OCI-LY7 (cell line): ENCODE results near the gene ASPRV1. TPM values are rescaled to one million over a fixed set of nuclear protein-coding genes. Genes with fewer than 3 reads are reported as not detected.

Experiments used
- BruUV-seq: library from RNA; stranded (reverse); fragments of 400-500 nt; replicated peaks from 2 replicates; lab custom pipeline; 2021; lab: Mats Ljungman, UMichigan
- CTCF ChIA-PET: fragments of 300-600 bp; sonication (Branson Sonifier 250); formaldehyde crosslinking; loops from one replicate; lab custom pipeline; 2022; ENCODE audit warnings: antibody characterized with exemption; ENCODE audit not compliant: unreplicated experiment; lab: Charles Lee
- POLR2A ChIA-PET: fragments of 300-600 bp; sonication (Branson Sonifier 250); formaldehyde crosslinking; loops from one replicate; lab custom pipeline; 2022; ENCODE audit warnings: antibody characterized with exemption; lab: Charles Lee
- DNase-seq: peaks from one replicate; pipeline ENCODE4 v3.0.0-alpha.2; 2015; ENCODE audit warnings: low spot score
- H2AFZ ChIP-seq: fragments of 200-600 bp; sonication (generic), shearing (Covaris generic); 2 replicates; pipeline ENCODE4 v1.6.1; 2014; ENCODE audit warnings: mild to moderate bottlenecking, antibody characterized with exemption, low read length, moderate library complexity
- H3K27ac ChIP-seq: fragments of 200-600 bp; sonication (generic); 2 replicates; pipeline ENCODE4 v1.5.1; 2014; ENCODE audit warnings: mixed run types, low read depth, mild to moderate bottlenecking, moderate library complexity, low read length, inconsistent platforms; ENCODE audit not compliant: poor library complexity, severe bottlenecking
- H3K36me3 ChIP-seq: fragments of 200-600 bp; sonication (generic); 2 replicates; pipeline ENCODE4 v1.6.1; 2014; ENCODE audit warnings: mild to moderate bottlenecking, antibody characterized with exemption, low read length, moderate library complexity, mixed read lengths; ENCODE audit not compliant: insufficient read depth
- H3K4me1 ChIP-seq: fragments of 200-600 bp; sonication (generic); 2 replicates; pipeline ENCODE4 v1.5.1; 2014; ENCODE audit warnings: mild to moderate bottlenecking, low read length; ENCODE audit not compliant: insufficient read depth, poor library complexity, severe bottlenecking
- H3K4me2 ChIP-seq: fragments of 200-600 bp; sonication (generic); 2 replicates; pipeline ENCODE4 v1.6.1; 2014; ENCODE audit warnings: mild to moderate bottlenecking, low read length
- H3K4me3 ChIP-seq: fragments of 200-600 bp; sonication (generic); 2 replicates; pipeline ENCODE4 v1.5.1; 2014; ENCODE audit warnings: mild to moderate bottlenecking, low read depth, low read length; ENCODE audit not compliant: poor library complexity, severe bottlenecking
- H3K79me2 ChIP-seq: fragments of 200-600 bp; sonication (generic); 2 replicates; pipeline ENCODE4 v1.6.1; 2016; ENCODE audit warnings: low read depth, mild to moderate bottlenecking, low read length, moderate library complexity, mixed read lengths; ENCODE audit not compliant: insufficient read depth
- H3K9me2 ChIP-seq: fragments of 200-600 bp; sonication (generic); 2 replicates; pipeline ENCODE4 v1.6.1; 2016; ENCODE audit warnings: mild to moderate bottlenecking, low read length, mixed read lengths; ENCODE audit not compliant: insufficient read depth
- H3K9me3 ChIP-seq: fragments of 200-600 bp; sonication (generic); 2 replicates; pipeline ENCODE4 v1.6.1; 2014; ENCODE audit warnings: mild to moderate bottlenecking, mixed run types, low read length, mixed read lengths
- H4K20me1 ChIP-seq: fragments of 200-600 bp; sonication (generic); 2 replicates; pipeline ENCODE4 v1.6.1; 2014; ENCODE audit warnings: mild to moderate bottlenecking, antibody characterized with exemption, low read length, moderate library complexity, mixed read lengths; ENCODE audit not compliant: insufficient read depth
- CTCF ChIP-seq: fragments of 200-600 bp; sonication (generic); conservative IDR thresholded peaks from 2 replicates; pipeline ENCODE4 v1.5.1; 2014; ENCODE audit warnings: mild to moderate bottlenecking, antibody characterized with exemption, low read length, moderate library complexity, mixed read lengths
- EZH2phosphoT487 ChIP-seq: fragments of 200-600 bp; sonication (generic); IDR thresholded peaks from 2 replicates; pipeline ENCODE4 v1.6.1; 2018; ENCODE audit warnings: low read depth, borderline replicate concordance, mild to moderate bottlenecking, mixed run types, antibody characterized with exemption, low read length, moderate library complexity, mixed read lengths
- intact Hi-C: fragments of 100-400 bp; cut with micrococcal nuclease; formaldehyde crosslinking; loops from one replicate; pipeline ENCODE4 v1.10.0; 2022; ENCODE audit not compliant: unreplicated experiment
- total RNA-seq, 2 experiments: library from RNA; depleted of rRNA in 1 of 2; stranded (reverse); fragments of >200 nt in 1 of 2; shearing (Covaris generic) in 1 of 2; gene quantifications; 2 replicates each; pipeline ENCODE4 v1.2.3, GENCODE V29; 2014 to 2022

ASPRV1 gene
- total RNA-seq, 2 experiments from 2014 or later = 1.3 to 1.4 TPM

- H3K4me2 ChIP-seq = no peak overlapping the region
- no peaks in the 10 kb centered on the region for H3K9me3 ChIP-seq
- BruUV-seq = no TSS peak
- H3K9me2 ChIP-seq = no peaks in the 10 kb centered on the region
- no peaks in the 10 kb centered on the region for H4K20me1 ChIP-seq
- H3K36me3 ChIP-seq = no peaks in the 10 kb centered on the region
- no peaks in the 10 kb centered on the region for H3K79me2 ChIP-seq
- no peak for DNase-seq
- ChIA-PET CTCF (no interaction called here), POLR2A (interaction anchor here (0.5 to 1.7 kb wide), 2 partner anchors 20 to 219 kb away, joined by 3 to 7 read pairs; partner anchors contain the start of gene MXD1)
- H3K4me1 ChIP-seq = peaks cover 14% of the 10 kb centered on the region
- TF ChIP-seq CTCF = no peak
- no peak overlapping the region for H3K27ac ChIP-seq
- H3K4me3 ChIP-seq = no peak overlapping the region
- intact Hi-C loops = no loop called here
- no peak overlapping the region for H2AFZ ChIP-seq
These were observed 26.9 kb downstream of the ASPRV1 start for GRCh38 chr2:69934614-69934908.

GRCh38 chr2:69933839-69934613 lies 27.4 kb downstream of the ASPRV1 start:
- intact Hi-C loops = no loop called here
- Histone ChIP-seq H3K9me3 (no peaks in the 10 kb centered on the region), H3K4me2 (no peak overlapping the region), H3K4me3 (no peak overlapping the region), H3K4me1 (peaks cover 14% of the 10 kb centered on the region), H3K79me2 (no peaks in the 10 kb centered on the region), H3K36me3 (no peaks in the 10 kb centered on the region), H2AFZ (no peak overlapping the region), H3K9me2 (no peaks in the 10 kb centered on the region), H4K20me1 (no peaks in the 10 kb centered on the region), H3K27ac (no peak overlapping the region)
- ChIA-PET POLR2A (interaction anchor here (0.5 to 1.7 kb wide), 5 partner anchors 11 to 357 kb away, joined by 3 to 7 read pairs (median 3); partner anchors contain the start of gene MXD1), CTCF (no interaction called here)
- TF ChIP-seq CTCF (no peak), EZH2phosphoT487 (no peak)
- BruUV-seq = no TSS peak
- DNase-seq = no peak

GRCh38 chr2:69933254-69933828 lies 28.1 kb downstream of the ASPRV1 start:
- no peaks in the 10 kb centered on the region for H3K9me2 ChIP-seq
- ChIA-PET POLR2A (interaction anchor here (0.6 to 1.7 kb wide), 5 partner anchors 10 to 357 kb away, joined by 3 to 8 read pairs (median 3); partner anchors contain the start of gene MXD1), CTCF (no interaction called here)
- H3K4me3 ChIP-seq = no peak overlapping the region
- intact Hi-C loops = no loop called here
- H3K36me3 ChIP-seq = no peaks in the 10 kb centered on the region
- no peak overlapping the region for H3K4me2 ChIP-seq
- no peaks in the 10 kb centered on the region for H3K79me2 ChIP-seq
- TF ChIP-seq CTCF (no peak), EZH2phosphoT487 (no peak)
- no peak overlapping the region for H2AFZ ChIP-seq
- no peaks in the 10 kb centered on the region for H4K20me1 ChIP-seq
- no peaks in the 10 kb centered on the region for H3K9me3 ChIP-seq
- no TSS peak for BruUV-seq
- no peak overlapping the region for H3K27ac ChIP-seq
- H3K4me1 ChIP-seq = peaks cover 14% of the 10 kb centered on the region
- no peak for DNase-seq
